Cardiac muscle cell (in vitro differentiated cells and primary cell): ENCODE results near the gene NECTIN1. TPM values are rescaled to one million over a fixed set of nuclear protein-coding genes. Genes with fewer than 3 reads are reported as not detected.

Experiments
- DNase-seq, 2 donors: peaks; one replicate each; pipeline versions ENCODE4 v3.0.0 to v3.0.0-alpha.2; 2010 to 2017; ENCODE audit warnings: low read depth in 1 of 2, low spot score in 1 of 2
- H3K27ac ChIP-seq: fragments of 200-600 bp; sonication (generic); 2 replicates; pipeline ENCODE4 v1.5.1; 2016
- H3K27me3 ChIP-seq: fragments of 200-600 bp; sonication (generic); 2 replicates; pipeline ENCODE4 v1.6.0; 2016; ENCODE audit warnings: control low read depth
- H3K36me3 ChIP-seq: fragments of 200-600 bp; sonication (generic); 2 replicates; pipeline ENCODE4 v1.5.1; 2016; ENCODE audit warnings: control low read depth
- H3K4me1 ChIP-seq: fragments of 200-600 bp; sonication (generic); 2 replicates; pipeline ENCODE4 v1.8.1; 2017; ENCODE audit warnings: low read depth, mild to moderate bottlenecking, mixed run types
- H3K4me3 ChIP-seq: fragments of 200-600 bp; sonication (generic); 2 replicates; pipeline ENCODE4 v1.5.1; 2016; ENCODE audit warnings: mild to moderate bottlenecking
- H3K9me3 ChIP-seq: fragments of 200-600 bp; sonication (generic); 2 replicates; pipeline ENCODE4 v1.5.1; 2017; ENCODE audit warnings: low read depth, mild to moderate bottlenecking, control low read depth
- polyA plus RNA-seq: library from polyadenylated mRNA; unstranded; fragments of >200 nt; fragmentation: Nextera tagmentation; extraction: Ambion mirVana; gene quantifications from 2 replicates; pipeline ENCODE4 v1.2.1, GENCODE V29; 2016
- total RNA-seq: library from RNA; depleted of rRNA; stranded (reverse); fragments of >200 nt; gene quantifications from 2 replicates; pipeline ENCODE4 v1.2.3, GENCODE V29; 2016
- TF ChIP-seq, protein P1 (sequence below): IDR thresholded peaks from 2 replicates; pipeline ENCODE4 v1.5.1; 2012; ENCODE audit warnings: low read depth, mild to moderate bottlenecking, low read length

Gene NECTIN1
- total and polyA plus RNA-seq, 2 experiments from 2014 or later, result 5.2 to 9.1 TPM

DNA sequence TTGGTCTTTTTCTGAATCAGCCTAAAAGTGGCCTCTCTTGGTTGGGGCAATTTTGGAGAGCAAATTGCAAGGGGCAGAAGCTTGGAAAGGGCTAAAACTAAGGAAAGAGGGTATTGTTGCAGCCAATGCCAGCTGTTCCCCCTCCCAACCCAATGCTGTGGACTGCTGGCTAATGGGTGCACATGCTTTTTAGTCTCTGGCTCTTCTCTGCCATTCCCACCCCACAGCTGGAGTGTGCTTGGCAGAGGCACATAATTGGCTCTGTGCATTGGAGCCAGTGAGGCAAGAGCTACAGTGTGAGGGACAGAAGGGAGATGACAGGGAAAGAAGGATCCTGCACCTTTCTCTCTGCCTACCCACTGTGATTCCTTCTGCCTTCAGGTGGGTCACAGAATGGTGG is 140.0 kb downstream of the NECTIN1 start:
- H3K4me3 ChIP-seq, result no peak overlapping the region
- H3K27me3 ChIP-seq, result peaks cover 32% of the 10 kb centered on the region
- TF ChIP-seq, protein P1, sequence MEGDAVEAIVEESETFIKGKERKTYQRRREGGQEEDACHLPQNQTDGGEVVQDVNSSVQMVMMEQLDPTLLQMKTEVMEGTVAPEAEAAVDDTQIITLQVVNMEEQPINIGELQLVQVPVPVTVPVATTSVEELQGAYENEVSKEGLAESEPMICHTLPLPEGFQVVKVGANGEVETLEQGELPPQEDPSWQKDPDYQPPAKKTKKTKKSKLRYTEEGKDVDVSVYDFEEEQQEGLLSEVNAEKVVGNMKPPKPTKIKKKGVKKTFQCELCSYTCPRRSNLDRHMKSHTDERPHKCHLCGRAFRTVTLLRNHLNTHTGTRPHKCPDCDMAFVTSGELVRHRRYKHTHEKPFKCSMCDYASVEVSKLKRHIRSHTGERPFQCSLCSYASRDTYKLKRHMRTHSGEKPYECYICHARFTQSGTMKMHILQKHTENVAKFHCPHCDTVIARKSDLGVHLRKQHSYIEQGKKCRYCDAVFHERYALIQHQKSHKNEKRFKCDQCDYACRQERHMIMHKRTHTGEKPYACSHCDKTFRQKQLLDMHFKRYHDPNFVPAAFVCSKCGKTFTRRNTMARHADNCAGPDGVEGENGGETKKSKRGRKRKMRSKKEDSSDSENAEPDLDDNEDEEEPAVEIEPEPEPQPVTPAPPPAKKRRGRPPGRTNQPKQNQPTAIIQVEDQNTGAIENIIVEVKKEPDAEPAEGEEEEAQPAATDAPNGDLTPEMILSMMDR, result no peak
- no peaks in the 10 kb centered on the region for H3K36me3 ChIP-seq
- H3K9me3 ChIP-seq, result no peaks in the 10 kb centered on the region
- peaks cover 7% of the 10 kb centered on the region for H3K4me1 ChIP-seq
- DNase-seq, result no peak
- H3K27ac ChIP-seq, result no peak overlapping the region
